Suprapubic skin (tissue), 4 donors: ENCODE data around the gene HRK. TPM values are rescaled to one million over a fixed set of nuclear protein-coding genes. Genes with fewer than 3 reads are reported as not detected.

Experiments
- DNase-seq, 2 donors: peaks; one replicate each; pipeline ENCODE4 v3.0.0-alpha.2; 2019; ENCODE audit warnings: low spot score in 2 of 2
- H3K27ac ChIP-seq: fragments of 200-600 bp; sonication (generic); one replicate; pipeline ENCODE4 v1.5.1; 2019
- H3K27me3 ChIP-seq: fragments of 200-600 bp; sonication (generic); one replicate; pipeline ENCODE4 v1.5.1; 2019
- H3K36me3 ChIP-seq: fragments of 200-600 bp; sonication (generic); one replicate; pipeline ENCODE4 v1.5.1; 2019
- H3K4me1 ChIP-seq: fragments of 200-600 bp; sonication (generic); one replicate; pipeline ENCODE4 v1.5.1; 2019
- H3K4me3 ChIP-seq: fragments of 200-600 bp; sonication (generic); one replicate; pipeline ENCODE4 v1.5.1; 2019; ENCODE audit warnings: mild to moderate bottlenecking
- H3K9me3 ChIP-seq: fragments of 200-600 bp; sonication (generic); one replicate; pipeline ENCODE4 v1.5.1; 2019
- EP300 ChIP-seq: sonication (generic); formaldehyde crosslinking; IDR thresholded peaks from one replicate; pipeline ENCODE4 v1.6.1; 2017; ENCODE audit warnings: antibody characterized with exemption
- POLR2A ChIP-seq, 2 donors: fragments of 450-650 bp; IDR thresholded peaks; one replicate each; pipeline ENCODE4 v1.6.1; 2017; ENCODE audit warnings: antibody characterized with exemption in 2 of 2, mild to moderate bottlenecking in 2 of 2, moderate library complexity in 2 of 2
- POLR2AphosphoS5 ChIP-seq, 3 donors: sonication (generic); formaldehyde crosslinking; IDR thresholded peaks; one replicate each; pipeline ENCODE4 v1.6.1; 2017; ENCODE audit warnings: antibody characterized with exemption in 3 of 3
- WGBS: methylation state at CpG from one replicate; pipeline ENCODE4 v1.1.5; 2018; 5-methylcytosine and 5-hydroxymethylcytosine counted together
- total RNA-seq, 4 donors: library from RNA; depleted of rRNA; stranded (reverse); fragments of >200 nt; gene quantifications; one replicate each; pipeline ENCODE4 v1.1.0, GENCODE V29; 2016
- TF ChIP-seq, protein P1 (sequence below), 2 donors: fragments of 200-600 bp in 1 of 2; fragments of 450-650 bp in 1 of 2; sonication (generic) in 1 of 2; IDR thresholded peaks; one replicate each; pipeline ENCODE4 v1.5.1; 2016 to 2019; ENCODE audit warnings: antibody characterized with exemption in 2 of 2, mild to moderate bottlenecking in 1 of 2, moderate library complexity in 1 of 2

The HRK gene
- not detected for total RNA-seq

DNA sequence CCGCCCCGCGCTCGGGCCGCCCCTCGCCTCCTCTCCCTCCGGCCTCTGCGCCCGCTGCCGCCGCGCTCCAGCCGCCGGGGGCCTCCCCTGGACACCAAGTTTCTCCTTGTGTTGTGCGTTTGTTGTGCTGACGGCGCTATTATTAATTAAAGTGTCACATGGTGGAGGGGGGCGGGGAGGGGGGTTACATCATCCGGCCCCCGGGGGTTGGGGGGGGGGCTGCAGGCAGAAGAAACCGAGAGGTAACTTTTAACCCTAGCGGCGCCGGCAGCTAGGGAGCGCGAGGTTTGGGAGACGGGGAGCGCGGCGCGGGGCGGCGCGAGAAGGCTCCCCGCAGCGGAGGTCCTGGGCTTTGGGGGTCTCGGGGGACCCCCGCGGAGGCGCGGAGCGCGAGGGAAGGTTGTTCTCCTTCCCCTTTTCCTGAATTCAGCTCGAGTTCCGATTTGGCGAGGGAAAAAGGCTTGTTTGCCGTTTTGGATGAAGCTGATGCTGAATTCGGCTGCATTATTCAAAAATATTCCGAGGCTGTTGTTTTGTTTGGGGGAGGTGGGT, at the start of gene HRK:
Gene HRK, minus strand, starts transcription at position 117 of the 552 bp plus-strand sequence. CDS start 134 bp downstream, outside the sequence.
- WGBS: under 1% methylated on average over 44 of the region's 49 CpGs
- no peaks in the 10 kb centered on the region for H3K36me3 ChIP-seq
- DNase-seq: no peak
- H3K4me3 ChIP-seq: peak within 1 kb of the TSS; percentile 35
- no peaks in the 10 kb centered on the region for H3K9me3 ChIP-seq
- TF ChIP-seq EP300 (no peak), POLR2AphosphoS5 (IDR thresholded peaks at IDR 0.05) (no peak), POLR2A (IDR thresholded peaks at IDR 0.05) (no peak)
- TF ChIP-seq, protein P1, sequence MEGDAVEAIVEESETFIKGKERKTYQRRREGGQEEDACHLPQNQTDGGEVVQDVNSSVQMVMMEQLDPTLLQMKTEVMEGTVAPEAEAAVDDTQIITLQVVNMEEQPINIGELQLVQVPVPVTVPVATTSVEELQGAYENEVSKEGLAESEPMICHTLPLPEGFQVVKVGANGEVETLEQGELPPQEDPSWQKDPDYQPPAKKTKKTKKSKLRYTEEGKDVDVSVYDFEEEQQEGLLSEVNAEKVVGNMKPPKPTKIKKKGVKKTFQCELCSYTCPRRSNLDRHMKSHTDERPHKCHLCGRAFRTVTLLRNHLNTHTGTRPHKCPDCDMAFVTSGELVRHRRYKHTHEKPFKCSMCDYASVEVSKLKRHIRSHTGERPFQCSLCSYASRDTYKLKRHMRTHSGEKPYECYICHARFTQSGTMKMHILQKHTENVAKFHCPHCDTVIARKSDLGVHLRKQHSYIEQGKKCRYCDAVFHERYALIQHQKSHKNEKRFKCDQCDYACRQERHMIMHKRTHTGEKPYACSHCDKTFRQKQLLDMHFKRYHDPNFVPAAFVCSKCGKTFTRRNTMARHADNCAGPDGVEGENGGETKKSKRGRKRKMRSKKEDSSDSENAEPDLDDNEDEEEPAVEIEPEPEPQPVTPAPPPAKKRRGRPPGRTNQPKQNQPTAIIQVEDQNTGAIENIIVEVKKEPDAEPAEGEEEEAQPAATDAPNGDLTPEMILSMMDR (IDR thresholded peaks at IDR 0.05): no peak
- no peak within 1 kb of the TSS for H3K27ac ChIP-seq
- H3K4me1 ChIP-seq: peaks cover 35% of the 10 kb centered on the region
- peaks cover 86% of the 10 kb centered on the region for H3K27me3 ChIP-seq

DNA sequence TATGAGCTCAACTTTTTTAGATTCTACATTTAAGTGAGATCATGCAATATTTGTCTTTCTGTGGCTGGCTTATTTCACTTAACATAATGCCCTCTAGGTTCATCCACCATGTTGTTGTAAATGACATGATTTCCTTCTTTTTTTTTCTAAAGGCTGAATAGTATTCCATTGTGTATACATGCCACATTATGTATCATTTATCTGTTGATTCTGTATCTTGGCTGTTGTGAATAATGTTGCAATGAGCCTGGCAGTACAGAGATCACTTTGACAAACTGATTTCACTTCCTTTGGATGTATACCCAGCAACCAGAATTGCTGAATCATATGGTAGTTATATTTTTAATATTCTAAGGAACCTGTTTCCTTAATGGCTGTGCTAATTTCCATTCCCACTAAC, 48.6 kb upstream of the HRK start:
- Histone ChIP-seq H3K36me3 (peaks cover 17% of the 10 kb centered on the region), H3K4me1 (peaks cover 19% of the 10 kb centered on the region), H3K4me3 (no peak overlapping the region), H3K9me3 (no peaks in the 10 kb centered on the region), H3K27me3 (no peaks in the 10 kb centered on the region), H3K27ac (no peak overlapping the region)
- TF ChIP-seq, protein P1 (IDR thresholded peaks at IDR 0.05): no peak
- TF ChIP-seq POLR2AphosphoS5 (IDR thresholded peaks at IDR 0.05) (no peak), EP300 (no peak), POLR2A (IDR thresholded peaks at IDR 0.05) (no peak)
- DNase-seq: no peak

DNA sequence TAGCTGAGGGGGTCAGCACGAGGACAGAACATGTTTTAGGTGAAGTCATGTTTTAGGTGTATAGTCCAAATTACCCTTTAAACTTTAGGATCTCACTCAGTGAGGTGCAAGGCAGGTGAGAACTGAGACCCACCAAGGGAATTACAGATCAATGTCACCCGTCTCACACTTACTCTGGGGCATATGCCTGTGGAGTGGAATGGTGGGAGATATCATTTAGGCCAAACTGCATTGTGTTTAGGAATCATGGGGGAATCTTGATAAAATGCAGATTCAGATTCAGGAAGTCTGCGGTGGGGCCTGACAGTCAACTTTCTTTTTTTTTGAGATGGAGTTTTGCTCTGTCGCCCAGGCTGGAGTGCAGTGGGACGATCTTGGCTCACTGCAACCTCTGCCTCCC, 47.3 kb upstream of the HRK start:
- TF ChIP-seq POLR2A (IDR thresholded peaks at IDR 0.05) (no peak), POLR2AphosphoS5 (IDR thresholded peaks at IDR 0.05) (no peak), EP300 (no peak)
- TF ChIP-seq, protein P1 (IDR thresholded peaks at IDR 0.05): no peak
- H3K9me3 ChIP-seq: no peaks in the 10 kb centered on the region
- peaks cover 8% of the 10 kb centered on the region for H3K4me1 ChIP-seq
- H3K27me3 ChIP-seq: no peaks in the 10 kb centered on the region
- no peak overlapping the region for H3K27ac ChIP-seq
- no peak overlapping the region for H3K4me3 ChIP-seq
- DNase-seq: no peak
- WGBS: 91% methylated on average over 5 of the region's 5 CpGs
- H3K36me3 ChIP-seq: peaks cover 17% of the 10 kb centered on the region

DNA sequence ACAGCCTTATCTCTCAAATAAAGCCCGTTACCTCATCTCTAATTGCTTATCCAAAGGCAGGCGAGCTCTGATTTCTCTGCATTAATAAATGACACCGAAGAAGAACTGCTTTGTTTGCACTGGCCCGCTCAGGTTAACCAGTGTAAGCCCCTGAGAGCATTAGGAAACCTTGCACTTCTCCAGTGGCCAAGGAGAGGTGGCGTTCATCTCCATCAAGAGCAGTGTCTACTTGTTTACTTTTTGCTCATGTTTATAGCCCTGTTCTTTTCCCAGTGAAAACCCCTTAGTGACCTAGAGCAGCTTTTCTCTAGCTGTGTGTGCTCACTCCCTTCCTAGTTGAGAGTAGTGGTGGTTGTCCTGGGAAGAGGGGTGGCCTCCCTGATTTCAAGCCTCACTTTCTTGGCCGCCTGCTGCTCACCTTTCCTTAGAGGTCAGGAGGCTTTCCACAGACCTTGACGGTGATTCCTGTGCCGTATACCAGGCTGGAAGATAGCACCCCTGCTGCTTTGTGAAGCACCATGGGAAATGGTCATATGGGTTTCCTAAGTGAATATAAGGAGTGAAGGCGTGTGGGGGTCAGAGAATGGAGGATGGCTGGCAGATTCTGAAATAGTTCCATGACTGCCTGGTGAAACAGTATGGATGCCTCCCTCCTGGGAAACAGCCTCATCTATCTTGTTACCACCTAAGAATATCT, 46.2 kb upstream of the HRK start:
- no peak for DNase-seq
- Histone ChIP-seq H3K9me3 (no peaks in the 10 kb centered on the region), H3K27ac (no peak overlapping the region), H3K36me3 (peaks cover 17% of the 10 kb centered on the region), H3K4me1 (peaks cover 4% of the 10 kb centered on the region), H3K27me3 (no peaks in the 10 kb centered on the region), H3K4me3 (no peak overlapping the region)
- 89% methylated on average over 9 of the region's 9 CpGs for WGBS
- no peak for TF ChIP-seq POLR2A (IDR thresholded peaks at IDR 0.05)
- no peak for TF ChIP-seq POLR2AphosphoS5 (IDR thresholded peaks at IDR 0.05)
- no peak for TF ChIP-seq EP300
- TF ChIP-seq, protein P1 (IDR thresholded peaks at IDR 0.05): no peak
